Prostate gland (tissue), 2 donors: ENCODE measurements around the gene SCRT2.

Experiments used
- POLR2A ChIP-seq: fragments of 450-650 bp; IDR thresholded peaks from one replicate; pipeline ENCODE4 v1.6.1; 2016; ENCODE audit warnings: antibody characterized with exemption, mild to moderate bottlenecking
- POLR2AphosphoS5 ChIP-seq: sonication (generic); formaldehyde crosslinking; IDR thresholded peaks from one replicate; pipeline ENCODE4 v1.6.1; 2017; ENCODE audit warnings: antibody characterized with exemption
- TF ChIP-seq, protein P1 (sequence below), 4 experiments: fragments of 200-600 bp in 2 of 4; fragments of 450-650 bp in 2 of 4; sonication (generic) in 2 of 4; IDR thresholded peaks; 1 replicate in 3 of 4; 2 replicates in 1 of 4; pipeline ENCODE4 v1.5.1; 2016 to 2019; ENCODE audit warnings: antibody characterized with exemption in 4 of 4, mild to moderate bottlenecking in 2 of 4, moderate library complexity in 2 of 4

DNA sequence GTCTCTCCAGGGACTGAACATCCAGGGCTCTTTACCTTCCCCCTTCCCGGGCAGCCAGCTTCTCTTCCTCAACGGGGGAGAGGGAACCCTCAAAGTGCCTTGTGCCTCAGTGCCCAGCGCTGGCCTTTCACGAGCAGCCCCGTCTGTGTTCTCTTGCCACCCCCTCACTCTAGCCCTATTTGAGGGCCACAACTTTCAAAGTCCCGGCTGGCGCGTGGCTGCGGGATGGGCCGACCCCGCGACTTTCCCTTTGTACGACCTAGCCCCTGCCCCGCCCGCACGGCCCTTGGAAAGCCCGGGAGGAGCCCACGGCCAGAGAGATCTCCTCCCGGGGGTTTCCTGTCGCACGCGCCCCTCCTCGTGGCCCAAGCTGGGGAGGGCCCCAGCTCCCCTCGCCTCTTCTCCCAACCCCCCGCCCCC lies 559 bp downstream of the SCRT2 start:
- TF ChIP-seq, protein P1, sequence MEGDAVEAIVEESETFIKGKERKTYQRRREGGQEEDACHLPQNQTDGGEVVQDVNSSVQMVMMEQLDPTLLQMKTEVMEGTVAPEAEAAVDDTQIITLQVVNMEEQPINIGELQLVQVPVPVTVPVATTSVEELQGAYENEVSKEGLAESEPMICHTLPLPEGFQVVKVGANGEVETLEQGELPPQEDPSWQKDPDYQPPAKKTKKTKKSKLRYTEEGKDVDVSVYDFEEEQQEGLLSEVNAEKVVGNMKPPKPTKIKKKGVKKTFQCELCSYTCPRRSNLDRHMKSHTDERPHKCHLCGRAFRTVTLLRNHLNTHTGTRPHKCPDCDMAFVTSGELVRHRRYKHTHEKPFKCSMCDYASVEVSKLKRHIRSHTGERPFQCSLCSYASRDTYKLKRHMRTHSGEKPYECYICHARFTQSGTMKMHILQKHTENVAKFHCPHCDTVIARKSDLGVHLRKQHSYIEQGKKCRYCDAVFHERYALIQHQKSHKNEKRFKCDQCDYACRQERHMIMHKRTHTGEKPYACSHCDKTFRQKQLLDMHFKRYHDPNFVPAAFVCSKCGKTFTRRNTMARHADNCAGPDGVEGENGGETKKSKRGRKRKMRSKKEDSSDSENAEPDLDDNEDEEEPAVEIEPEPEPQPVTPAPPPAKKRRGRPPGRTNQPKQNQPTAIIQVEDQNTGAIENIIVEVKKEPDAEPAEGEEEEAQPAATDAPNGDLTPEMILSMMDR (IDR thresholded peaks at IDR 0.05) = no peak
- TF ChIP-seq POLR2A = no peak
- no peak for TF ChIP-seq POLR2AphosphoS5
